NCI-H2171 treated with DMSO at 0.1 percent for 48 hours (cell line): ENCODE data around the gene CEBPG.

ENCODE experiments used
- DNase-seq: peaks from one replicate; lab custom pipeline; 2025; lab: John Stamatoyannopoulos, UW

CEBPG gene

DNA sequence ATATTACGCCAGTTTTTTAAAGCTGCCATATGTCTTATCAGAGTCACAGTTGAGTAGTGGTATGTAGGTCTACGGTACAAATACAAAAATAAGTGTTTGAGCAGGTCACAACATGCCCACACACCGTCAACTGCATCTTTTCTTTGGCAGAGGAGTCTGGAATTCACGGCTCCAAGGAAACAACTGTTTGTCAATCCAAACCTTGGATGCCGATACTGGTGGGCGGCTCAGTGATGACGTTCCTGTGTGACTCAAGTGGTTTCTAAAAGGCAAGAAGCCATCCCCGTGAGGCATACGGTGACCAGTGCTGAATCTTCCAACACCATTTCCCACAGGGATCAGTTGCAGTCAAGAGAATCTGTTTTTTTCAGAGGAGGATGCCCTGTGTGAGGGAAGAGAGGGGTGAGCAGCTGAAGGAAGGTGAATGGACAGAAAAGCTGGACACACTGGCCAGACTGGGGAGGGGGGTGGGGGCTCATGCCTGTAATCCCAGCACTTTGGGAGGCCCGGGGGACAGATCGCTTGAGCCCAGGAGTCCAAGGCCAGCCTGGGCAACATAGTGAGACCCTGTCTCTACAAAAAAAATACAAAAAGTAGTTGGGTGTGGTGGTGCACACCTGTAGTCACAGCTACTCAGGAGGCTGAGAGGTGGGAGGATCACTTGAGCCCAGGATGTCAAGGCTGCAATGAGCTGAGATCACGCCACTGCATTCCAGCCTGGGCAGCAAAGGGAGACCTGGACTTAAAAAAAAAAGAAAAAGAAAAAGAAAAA, 22.8 kb upstream of the CEBPG start:
- DNase-seq, result peak; percentile 8

DNA sequence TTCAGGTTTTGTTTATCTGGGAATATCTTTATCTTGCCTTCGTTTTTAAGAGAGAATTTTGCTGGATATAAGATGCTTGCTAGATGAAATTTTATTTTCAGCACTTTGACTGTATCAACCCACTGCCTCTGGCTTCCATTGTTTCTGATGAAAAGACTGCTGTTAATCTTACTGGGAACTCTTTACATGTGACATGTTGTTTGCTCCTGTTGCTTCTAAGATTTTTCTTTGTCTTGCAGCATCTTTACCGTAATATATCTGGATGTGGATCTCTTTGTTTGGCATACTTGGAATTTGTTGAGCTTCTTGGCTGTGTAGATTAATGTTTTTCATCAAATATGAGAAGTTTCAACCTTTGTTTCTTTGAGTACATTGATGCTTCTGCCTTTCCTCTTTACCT, 18.0 kb upstream of the CEBPG start:
- no peak for DNase-seq

DNA sequence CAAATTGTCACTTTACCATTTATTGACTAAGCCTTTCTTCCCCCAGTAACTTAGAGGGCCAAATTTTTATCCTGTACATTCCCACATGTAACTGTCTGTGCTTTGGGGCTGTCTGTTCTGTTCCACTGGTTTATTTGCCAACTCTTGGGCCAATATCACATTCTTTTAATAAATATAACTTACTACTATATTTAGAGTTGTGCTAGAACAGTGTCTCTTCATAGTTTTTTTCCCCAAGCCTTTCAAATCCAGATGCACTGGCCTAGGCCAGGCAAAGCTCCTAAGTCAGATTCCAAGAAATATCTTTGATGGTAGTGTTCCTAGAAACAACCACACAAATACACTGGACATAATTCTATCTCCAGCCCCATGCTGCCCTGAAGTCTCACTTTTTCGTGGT, 16.0 kb upstream of the CEBPG start:
- DNase-seq, result no peak

GRCh38 chr19:33358408-33358807, 15.1 kb upstream of the CEBPG start:
- no peak for DNase-seq

DNA sequence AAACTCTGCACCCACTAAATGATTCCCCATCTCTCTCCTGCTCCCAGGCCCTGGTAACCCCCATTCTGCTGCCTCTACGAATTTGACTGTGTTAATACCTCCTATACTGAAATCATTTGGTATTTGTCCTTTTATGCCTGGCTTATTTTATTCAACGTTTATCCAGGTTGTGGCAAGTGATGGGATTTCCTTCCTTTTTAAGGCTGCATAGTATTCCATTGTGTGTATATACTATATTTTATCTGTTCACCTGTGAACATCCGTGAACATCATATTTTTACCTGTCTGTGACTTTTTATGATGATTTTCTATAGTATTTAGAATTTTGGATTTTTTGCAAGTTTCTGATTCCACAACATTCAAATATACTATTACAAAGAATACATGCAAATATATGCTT, 13.9 kb upstream of the CEBPG start:
- no peak for DNase-seq

DNA sequence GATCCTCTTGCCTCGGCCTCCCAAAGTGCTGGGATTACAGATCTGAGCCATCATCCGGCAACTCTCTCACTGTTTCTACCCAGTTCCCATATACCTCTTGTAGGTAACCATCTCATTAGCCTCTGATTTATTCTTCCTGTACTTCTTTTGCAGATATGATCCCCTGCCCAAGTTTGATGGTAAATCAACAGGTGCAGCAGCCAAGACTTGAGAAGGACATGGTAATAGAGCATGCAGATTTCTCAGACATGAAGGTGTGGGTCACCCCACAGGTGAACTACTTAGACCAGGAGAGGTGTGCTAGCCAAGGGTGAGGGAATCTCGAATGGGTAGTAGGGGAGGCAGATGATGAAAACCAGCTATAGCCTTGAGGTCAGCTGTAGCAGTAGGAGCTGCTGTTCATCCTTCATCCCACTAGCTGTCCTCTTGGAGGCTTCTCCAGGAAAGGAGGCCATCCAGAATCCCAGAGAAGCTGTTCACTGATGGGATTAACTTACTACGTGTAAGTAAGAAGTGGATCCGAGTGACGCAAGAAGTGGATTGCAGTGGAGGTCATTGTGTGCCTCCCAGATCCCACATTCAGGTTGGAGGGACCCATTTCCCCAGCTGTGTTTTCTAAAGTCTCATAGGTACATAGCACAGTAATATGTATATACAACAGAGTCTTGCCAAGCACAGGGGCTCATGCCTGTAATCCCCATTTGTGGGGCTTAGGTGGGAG, 10.8 kb upstream of the CEBPG start:
- DNase-seq, result no peak

DNA sequence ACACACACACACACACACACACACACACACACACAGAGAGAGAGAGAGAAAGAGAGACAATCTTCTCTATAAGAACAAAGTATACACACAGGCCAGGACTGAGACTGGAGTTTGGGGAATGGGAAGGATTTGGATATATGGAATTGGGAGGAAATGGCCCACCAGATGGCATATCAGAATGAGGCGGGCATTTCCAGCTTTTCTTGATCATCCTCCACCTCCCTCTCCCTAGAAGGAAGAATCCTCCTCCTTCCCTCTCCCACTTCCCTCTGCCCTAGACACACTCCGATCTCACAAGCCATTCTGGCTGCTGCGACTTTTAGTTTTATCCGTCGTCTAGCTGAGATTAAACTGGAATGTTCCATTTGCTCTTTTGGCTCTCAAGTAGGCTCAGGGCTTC, 10.0 kb upstream of the CEBPG start:
- no peak for DNase-seq

DNA sequence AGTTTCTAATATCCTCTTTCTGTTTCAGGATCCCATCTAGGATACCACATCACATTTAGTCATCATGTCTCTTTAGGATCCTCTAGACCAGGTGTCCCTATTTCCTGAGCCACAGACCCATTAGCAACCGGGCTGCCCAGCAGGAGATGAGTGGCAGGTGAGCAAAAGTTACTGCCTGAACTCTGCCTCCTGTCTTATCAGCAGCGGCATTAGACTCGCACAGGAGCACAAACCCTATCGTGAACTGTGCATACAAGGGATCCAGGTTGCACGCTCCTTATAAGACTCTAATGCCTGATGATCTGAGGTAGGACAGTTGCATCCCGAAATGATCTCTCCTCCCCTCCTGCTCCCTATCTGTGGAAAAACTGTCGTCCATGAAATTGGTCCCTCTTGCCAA, 7.8 kb upstream of the CEBPG start:
- DNase-seq, result no peak

DNA sequence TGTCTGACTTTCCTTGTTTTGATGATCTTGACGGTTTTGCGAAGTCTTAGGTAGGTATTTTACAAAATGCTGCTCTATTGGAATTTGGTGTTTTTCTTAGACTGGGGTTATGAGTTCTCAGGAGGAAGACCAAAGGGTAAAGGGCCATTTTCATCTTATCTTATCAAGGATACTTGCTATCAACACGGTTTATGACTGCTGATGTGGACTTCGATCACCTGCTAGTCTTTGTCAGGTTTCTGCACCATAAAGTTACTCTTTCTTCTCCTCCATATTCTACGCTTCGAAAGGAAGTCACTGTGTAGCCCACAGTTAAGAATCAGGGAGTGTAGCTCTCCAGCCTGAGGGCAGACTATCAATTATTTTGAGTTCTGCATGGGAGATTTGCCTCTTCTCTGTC, 7.4 kb upstream of the CEBPG start:
- no peak for DNase-seq

DNA sequence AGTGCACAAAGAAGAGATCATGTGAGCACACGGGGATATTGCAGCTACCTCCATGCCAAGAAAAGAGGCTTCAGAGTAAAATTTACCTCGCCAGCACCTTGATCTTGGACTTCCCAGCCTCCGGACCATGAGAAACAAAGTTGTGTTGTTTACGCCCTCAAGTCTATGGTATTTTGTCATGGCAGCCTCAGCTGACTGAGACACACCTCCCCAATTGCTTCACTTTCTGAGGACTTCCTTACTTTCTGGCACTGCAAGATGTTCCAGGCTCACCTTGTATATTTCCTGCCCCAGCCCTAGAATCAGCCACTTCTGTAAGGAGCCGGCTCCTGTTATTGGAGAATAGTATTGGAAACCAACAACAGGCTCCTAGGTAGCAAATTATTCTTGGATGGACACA, 6.6 kb upstream of the CEBPG start:
- DNase-seq, result no peak

DNA sequence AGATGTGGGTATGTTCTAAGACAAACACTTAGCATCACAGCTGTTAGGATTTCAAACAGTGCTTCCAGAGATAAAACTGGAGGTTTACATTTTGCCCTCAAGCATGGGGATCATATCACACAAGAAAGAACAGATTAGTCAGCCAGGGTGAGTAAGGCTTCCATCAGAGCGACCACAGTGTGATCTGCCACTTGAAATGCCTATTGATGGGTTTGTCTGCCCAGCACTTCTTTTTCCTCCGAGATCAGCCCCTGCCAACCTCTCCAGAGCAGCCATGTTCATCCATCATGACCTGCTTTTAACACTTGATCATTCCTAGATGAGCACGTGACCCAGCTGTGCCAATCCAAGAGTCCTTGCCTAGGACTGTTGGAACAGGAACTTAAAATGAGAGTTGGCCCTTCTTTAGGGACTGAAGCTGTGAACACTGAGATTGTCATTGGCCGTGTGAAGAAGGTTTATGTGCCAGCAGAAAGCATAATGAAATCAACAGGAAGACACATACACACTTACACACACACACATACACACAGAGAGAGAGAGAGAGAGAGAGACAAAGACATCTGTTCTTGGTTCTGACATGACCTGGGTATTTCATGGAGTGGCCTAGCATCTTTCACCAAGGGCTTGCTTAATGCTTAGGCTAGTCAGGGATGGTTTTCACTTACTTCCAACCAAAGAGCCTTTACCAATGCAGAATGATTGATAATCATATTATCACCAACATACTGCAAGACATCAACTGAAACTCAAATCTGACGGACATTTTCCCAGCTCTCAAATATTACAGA, 5.2 kb upstream of the CEBPG start:
- no peak for DNase-seq

DNA sequence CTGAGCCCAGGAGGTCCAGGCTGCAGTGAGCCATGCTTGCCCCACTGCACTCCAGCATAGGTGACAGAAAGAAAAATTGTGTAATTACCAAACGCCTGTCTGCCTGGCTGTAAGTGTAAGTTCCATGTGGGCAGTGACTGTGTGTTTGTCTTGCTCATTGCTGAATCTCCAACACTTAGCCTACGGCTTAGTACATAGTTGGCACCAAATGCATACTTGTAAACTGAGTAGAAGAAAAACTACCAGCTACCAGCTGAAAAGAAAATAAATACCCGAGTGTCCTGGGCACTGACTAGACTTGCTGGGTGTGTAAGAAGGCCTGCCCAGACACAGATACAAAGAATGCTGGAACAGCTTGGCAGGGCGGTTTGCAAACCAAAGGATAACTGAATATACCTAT, 2.7 kb upstream of the CEBPG start:
- DNase-seq, result no peak

- peak; percentile 53 for DNase-seq
Measured at GRCh38 chr19:33374236-33374714, 766 bp downstream of the CEBPG start.

- DNase-seq, result no peak
Measured at GRCh38 chr19:33375156-33375836, 1.8 kb downstream of the CEBPG start.

GRCh38 chr19:33375837-33376159, 2.3 kb downstream of the CEBPG start:
- no peak for DNase-seq

DNA sequence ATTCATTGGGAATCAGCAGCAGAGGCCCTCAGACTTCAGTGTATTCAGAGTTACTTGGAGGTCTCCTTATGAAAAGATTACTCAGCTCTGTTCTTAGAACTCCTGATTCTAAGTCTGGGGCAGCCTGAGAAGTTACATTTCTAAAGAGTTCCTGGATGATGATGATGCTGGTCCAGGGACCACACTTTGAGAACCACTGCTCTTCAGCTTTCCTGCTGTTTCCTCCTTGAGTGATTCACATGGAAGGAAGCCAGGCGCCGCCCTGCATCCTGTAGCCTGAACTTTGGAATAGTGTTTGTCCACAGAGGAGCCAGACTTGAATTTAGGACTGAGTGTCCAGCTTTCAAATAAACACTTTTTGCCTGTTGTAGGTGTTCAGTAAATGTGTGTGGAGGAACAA, 2.9 kb downstream of the CEBPG start:
- no peak for DNase-seq

- DNase-seq, result no peak
Measured at GRCh38 chr19:33376941-33377557, 3.5 kb downstream of the CEBPG start.

- DNase-seq, result no peak
Measured at GRCh38 chr19:33377586-33378475, 4.3 kb downstream of the CEBPG start.

DNA sequence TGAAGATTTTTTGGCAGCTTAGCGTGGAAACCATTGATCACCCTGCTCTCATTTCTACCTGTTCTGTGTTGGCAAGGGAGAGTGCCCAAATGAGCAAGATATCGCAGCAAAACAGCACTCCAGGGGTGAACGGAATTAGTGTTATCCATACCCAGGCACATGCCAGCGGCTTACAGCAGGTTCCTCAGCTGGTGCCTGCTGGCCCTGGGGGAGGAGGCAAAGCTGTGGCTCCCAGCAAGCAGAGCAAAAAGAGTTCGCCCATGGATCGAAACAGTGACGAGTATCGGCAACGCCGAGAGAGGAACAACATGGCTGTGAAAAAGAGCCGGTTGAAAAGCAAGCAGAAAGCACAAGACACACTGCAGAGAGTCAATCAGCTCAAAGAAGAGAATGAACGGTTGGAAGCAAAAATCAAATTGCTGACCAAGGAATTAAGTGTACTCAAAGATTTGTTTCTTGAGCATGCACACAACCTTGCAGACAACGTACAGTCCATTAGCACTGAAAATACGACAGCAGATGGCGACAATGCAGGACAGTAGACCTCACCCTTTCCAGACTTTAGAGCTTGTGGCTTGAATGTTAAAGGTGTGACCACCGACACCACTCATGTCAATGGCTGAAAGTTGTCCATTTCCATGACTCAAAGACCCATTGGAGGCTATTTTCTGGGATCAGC, 5.8 kb downstream of the CEBPG start:
- no peak for DNase-seq

GRCh38 chr19:33381101-33381500, 7.6 kb downstream of the CEBPG start:
- DNase-seq, result no peak
